Measurements from ENCODE around the gene UHMK1. TPM values are rescaled to one million over a fixed set of nuclear protein-coding genes. Genes with fewer than 3 reads are reported as not detected.

Gene UHMK1
- total RNA-seq, 1 donor from 2014 or later, result 20.7 TPM

DNA sequence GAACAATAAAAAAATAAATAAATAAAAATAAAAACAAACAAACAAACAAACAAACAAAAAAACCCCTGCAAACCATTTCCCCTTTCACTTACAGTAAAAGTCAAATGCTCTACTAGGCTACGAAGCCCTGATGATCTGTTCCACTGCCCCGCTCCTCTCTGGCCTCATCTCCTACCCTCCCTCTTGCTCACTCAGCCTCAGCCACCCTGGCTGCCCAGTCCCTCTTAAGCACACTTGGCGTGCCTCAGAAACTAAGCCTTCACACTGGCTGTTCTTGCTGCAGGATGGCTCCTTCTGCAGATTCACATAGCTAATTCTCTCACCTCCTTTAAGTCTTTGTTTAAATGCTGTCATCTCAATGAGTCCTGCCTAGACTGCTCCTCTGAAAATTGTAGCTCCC is 30.8 kb upstream of the UHMK1 start:
- Histone ChIP-seq H3K36me3 (no peaks in the 10 kb centered on the region), H3K9me3 (replicated peaks) (no peaks in the 10 kb centered on the region), H3K4me1 (no peaks in the 10 kb centered on the region), H3K27me3 (ENCODE audit: low read depth) (peaks cover 6% of the 10 kb centered on the region), H3K4me3 (no peak overlapping the region), H3K27ac (replicated peaks) (no peak overlapping the region)
- intact Hi-C loops (cut with micrococcal nuclease), result no loop called here
- TF ChIP-seq, protein P1, sequence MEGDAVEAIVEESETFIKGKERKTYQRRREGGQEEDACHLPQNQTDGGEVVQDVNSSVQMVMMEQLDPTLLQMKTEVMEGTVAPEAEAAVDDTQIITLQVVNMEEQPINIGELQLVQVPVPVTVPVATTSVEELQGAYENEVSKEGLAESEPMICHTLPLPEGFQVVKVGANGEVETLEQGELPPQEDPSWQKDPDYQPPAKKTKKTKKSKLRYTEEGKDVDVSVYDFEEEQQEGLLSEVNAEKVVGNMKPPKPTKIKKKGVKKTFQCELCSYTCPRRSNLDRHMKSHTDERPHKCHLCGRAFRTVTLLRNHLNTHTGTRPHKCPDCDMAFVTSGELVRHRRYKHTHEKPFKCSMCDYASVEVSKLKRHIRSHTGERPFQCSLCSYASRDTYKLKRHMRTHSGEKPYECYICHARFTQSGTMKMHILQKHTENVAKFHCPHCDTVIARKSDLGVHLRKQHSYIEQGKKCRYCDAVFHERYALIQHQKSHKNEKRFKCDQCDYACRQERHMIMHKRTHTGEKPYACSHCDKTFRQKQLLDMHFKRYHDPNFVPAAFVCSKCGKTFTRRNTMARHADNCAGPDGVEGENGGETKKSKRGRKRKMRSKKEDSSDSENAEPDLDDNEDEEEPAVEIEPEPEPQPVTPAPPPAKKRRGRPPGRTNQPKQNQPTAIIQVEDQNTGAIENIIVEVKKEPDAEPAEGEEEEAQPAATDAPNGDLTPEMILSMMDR (IDR thresholded peaks at IDR 0.05; ENCODE audit: borderline replicate concordance), result no peak
- no peak for DNase-seq

DNA sequence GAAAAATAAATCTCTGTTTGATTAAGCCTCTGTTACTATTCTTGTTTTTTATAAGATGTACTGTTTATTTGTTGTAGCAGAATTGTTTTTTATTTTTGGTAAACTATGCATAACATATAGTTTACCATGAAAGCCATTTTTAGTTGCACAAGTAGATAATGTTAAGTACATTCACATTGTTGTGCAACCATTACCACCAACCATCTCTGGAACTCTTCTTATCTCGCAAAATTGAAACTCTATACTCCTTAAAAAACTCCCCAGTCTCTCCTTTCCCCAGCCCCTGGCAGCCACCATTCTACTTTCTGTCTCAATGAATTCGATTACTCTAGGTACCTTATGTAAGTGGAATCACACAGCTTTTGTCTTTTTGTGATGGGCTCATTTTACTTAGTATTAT is 27.4 kb upstream of the UHMK1 start:
- intact Hi-C loops (cut with micrococcal nuclease), result no loop called here

DNA sequence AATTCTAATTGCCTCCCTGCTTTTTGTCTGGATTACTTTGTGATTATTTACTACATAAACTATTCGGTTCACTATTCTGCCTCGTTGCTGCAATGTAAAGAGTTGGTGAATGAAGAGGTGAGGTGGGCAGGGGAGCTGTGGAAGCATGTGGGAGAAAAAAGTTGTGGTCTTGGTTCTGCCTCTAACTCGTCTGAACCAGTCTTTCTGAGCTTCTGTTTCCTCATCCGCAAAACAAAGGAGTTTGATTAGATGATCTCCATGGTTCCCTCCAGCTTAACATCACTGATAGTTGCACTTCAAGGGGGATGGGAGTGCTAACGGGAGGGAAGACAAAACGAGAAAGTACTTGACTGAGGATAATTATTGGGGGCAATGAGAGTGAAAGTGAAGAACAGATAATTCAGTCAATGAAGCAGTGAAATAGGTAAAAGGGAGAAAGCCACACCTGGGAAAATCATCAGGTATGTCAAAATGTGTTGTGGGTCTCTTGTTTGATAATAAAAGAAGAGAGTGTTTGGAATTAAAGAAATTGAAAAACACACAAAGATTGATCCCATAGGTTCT is 26.2 kb upstream of the UHMK1 start:
- no peaks in the 10 kb centered on the region for H3K36me3 ChIP-seq
- intact Hi-C loops (cut with micrococcal nuclease), result no loop called here
- no peak overlapping the region for H3K27ac ChIP-seq (replicated peaks)
- no peak for DNase-seq
- peaks cover 10% of the 10 kb centered on the region for H3K9me3 ChIP-seq (replicated peaks)
- peaks cover 9% of the 10 kb centered on the region for H3K27me3 ChIP-seq (ENCODE audit: low read depth)
- H3K4me1 ChIP-seq, result no peaks in the 10 kb centered on the region
- TF ChIP-seq, protein P1 (IDR thresholded peaks at IDR 0.05; ENCODE audit: borderline replicate concordance), result no peak
- H3K4me3 ChIP-seq, result no peak overlapping the region

More for the DNA sequence above, 27.4 kb upstream of the UHMK1 start:
- H3K4me3 ChIP-seq, result no peak overlapping the region
- no peaks in the 10 kb centered on the region for H3K4me1 ChIP-seq
- TF ChIP-seq, protein P1 (IDR thresholded peaks at IDR 0.05; ENCODE audit: borderline replicate concordance), result no peak
- no peaks in the 10 kb centered on the region for H3K9me3 ChIP-seq (replicated peaks)
- H3K27ac ChIP-seq (replicated peaks), result no peak overlapping the region
- no peaks in the 10 kb centered on the region for H3K36me3 ChIP-seq
- H3K27me3 ChIP-seq (ENCODE audit: low read depth), result peaks cover 9% of the 10 kb centered on the region
- no peak for DNase-seq

DNA sequence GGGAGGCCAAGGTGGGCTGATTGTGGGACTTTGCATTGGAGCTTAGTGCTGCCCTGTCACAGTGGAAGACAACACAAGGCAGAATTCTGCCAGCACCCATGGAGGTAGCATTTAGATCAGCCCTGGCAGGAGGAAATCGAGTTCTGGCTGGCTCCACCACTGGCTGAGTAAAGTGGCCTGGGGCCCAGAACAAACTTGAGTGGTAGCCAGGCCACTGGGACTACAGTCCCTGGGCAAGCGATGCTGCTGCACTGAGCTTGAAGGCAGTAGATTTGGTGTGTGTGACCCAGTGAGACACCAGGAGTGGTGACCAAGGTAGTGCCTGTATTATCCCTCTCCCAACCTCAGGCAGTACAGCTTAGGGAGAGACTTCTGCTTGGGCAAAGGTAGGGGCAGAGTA is 22.5 kb upstream of the UHMK1 start:
- Histone ChIP-seq H3K27me3 (ENCODE audit: low read depth) (peaks cover 9% of the 10 kb centered on the region), H3K4me3 (no peak overlapping the region), H3K9me3 (replicated peaks) (peaks cover 27% of the 10 kb centered on the region), H3K27ac (replicated peaks) (no peak overlapping the region), H3K36me3 (peaks cover 2% of the 10 kb centered on the region), H3K4me1 (no peaks in the 10 kb centered on the region)
- intact Hi-C loops (cut with micrococcal nuclease), result no loop called here
- DNase-seq, result no peak
- TF ChIP-seq, protein P1 (IDR thresholded peaks at IDR 0.05; ENCODE audit: borderline replicate concordance), result no peak

DNA sequence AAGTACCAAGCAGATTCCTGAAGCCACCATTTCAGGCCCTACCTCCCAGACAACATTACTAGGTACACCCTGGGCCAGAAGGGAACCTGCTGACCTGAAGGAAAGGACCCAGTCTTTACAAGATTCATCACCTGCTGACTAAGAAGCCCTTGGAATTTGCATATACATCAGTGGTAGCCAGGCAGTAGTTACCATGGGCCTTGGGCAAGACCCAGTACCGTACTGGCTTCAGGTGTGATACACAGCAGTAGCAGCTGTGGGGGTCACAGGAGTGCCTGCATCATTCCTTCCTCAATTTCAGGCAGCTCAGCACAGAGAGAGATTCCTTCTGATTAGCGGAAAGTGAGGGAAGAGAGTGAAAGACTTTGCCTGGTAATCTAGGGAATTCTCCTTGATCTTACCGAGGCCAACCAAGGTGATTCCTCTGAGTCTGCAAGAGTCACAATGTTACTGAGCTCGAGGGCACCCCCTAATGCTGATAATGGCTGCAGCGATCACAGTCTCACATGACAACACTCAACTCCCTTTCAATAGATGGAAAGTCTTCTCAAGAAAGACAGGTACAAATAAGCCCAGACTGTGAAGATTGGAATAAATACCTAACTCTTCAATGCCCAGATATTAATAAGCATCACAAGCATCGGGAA is 22.0 kb upstream of the UHMK1 start:
- Histone ChIP-seq H3K4me1 (no peaks in the 10 kb centered on the region), H3K27me3 (ENCODE audit: low read depth) (peaks cover 9% of the 10 kb centered on the region), H3K36me3 (peaks cover 2% of the 10 kb centered on the region), H3K27ac (replicated peaks) (no peak overlapping the region), H3K4me3 (no peak overlapping the region), H3K9me3 (replicated peaks) (peaks cover 32% of the 10 kb centered on the region)
- TF ChIP-seq, protein P1 (IDR thresholded peaks at IDR 0.05; ENCODE audit: borderline replicate concordance), result no peak
- no peak for DNase-seq
- intact Hi-C loops (cut with micrococcal nuclease), result no loop called here

All from left ventricle myocardium inferior (tissue), 1 donor.